Skeletal muscle tissue (tissue), 4 donors: ENCODE data around the gene PKIB. TPM values are rescaled to one million over a fixed set of nuclear protein-coding genes. Genes with fewer than 3 reads are reported as not detected.
"Not testable (repeated sequence)": the region's sequence is repeated elsewhere in the genome, so short reads cannot be mapped to it uniquely, and the experiment has no call there.

Experiments
- H3K27ac ChIP-seq: one replicate; pipeline ENCODE4 v1.7.0; 2013; ENCODE audit warnings: mild to moderate bottlenecking, low read depth, low read length, inconsistent platforms
- H3K27me3 ChIP-seq, 3 donors: one replicate each; pipeline ENCODE4 v1.7.0; 2013; ENCODE audit warnings: low read length in 3 of 3; ENCODE audit not compliant: control insufficient read depth in 3 of 3, insufficient read depth in 3 of 3
- H3K36me3 ChIP-seq, 3 donors: one replicate each; pipeline ENCODE4 v1.7.0; 2013; ENCODE audit warnings: low read length in 3 of 3; ENCODE audit not compliant: control insufficient read depth in 3 of 3, insufficient read depth in 3 of 3
- H3K4me1 ChIP-seq, 3 donors: one replicate each; pipeline ENCODE4 v1.7.0; 2013; ENCODE audit warnings: low read length in 3 of 3, mild to moderate bottlenecking in 3 of 3; ENCODE audit not compliant: control insufficient read depth in 3 of 3, insufficient read depth in 3 of 3
- H3K4me3 ChIP-seq, 3 donors: one replicate each; pipeline ENCODE4 v1.7.0; 2013; ENCODE audit warnings: low read length in 3 of 3
- H3K9ac ChIP-seq, 3 donors: one replicate each; pipeline ENCODE4 v1.7.0; 2013; ENCODE audit warnings: low read length in 3 of 3, mild to moderate bottlenecking in 3 of 3, moderate library complexity in 2 of 3, low read depth in 1 of 3
- H3K9me3 ChIP-seq, 3 donors: one replicate each; pipeline ENCODE4 v1.7.0; 2013; ENCODE audit warnings: low read length in 3 of 3; ENCODE audit not compliant: control insufficient read depth in 3 of 3
- total RNA-seq: library from RNA; depleted of rRNA; stranded (reverse); fragments of >200 nt; gene quantifications from one replicate; pipeline ENCODE4 v1.2.3, GENCODE V29; 2014
- donor health status: Osteomylitis.

Gene PKIB
- total RNA-seq, 1 donor from 2014 or later, result not detected

- no peak overlapping the region for H3K4me3 ChIP-seq
- H3K27ac ChIP-seq, result no peak overlapping the region
- no peaks in the 10 kb centered on the region for H3K36me3 ChIP-seq
- H3K9me3 ChIP-seq, result no peaks in the 10 kb centered on the region
- H3K9ac ChIP-seq, result no peak overlapping the region
- no peaks in the 10 kb centered on the region for H3K4me1 ChIP-seq
- H3K27me3 ChIP-seq, result no peaks in the 10 kb centered on the region
Measured at GRCh38 chr6:122641819-122642218, 31.6 kb downstream of the PKIB start.

- not testable (repeated sequence) for H3K27me3 ChIP-seq, H3K4me3 ChIP-seq, H3K4me1 ChIP-seq, H3K27ac ChIP-seq, H3K36me3 ChIP-seq, H3K9ac ChIP-seq, H3K9me3 ChIP-seq
Measured at GRCh38 chr6:122642604-122643003, 32.4 kb downstream of the PKIB start.

GRCh38 chr6:122645256-122645655, 35.1 kb downstream of the PKIB start:
- no peak overlapping the region for H3K9ac ChIP-seq
- H3K4me3 ChIP-seq, result no peak overlapping the region
- H3K36me3 ChIP-seq, result no peaks in the 10 kb centered on the region
- no peaks in the 10 kb centered on the region for H3K27me3 ChIP-seq
- no peaks in the 10 kb centered on the region for H3K4me1 ChIP-seq
- H3K9me3 ChIP-seq, result no peaks in the 10 kb centered on the region
- H3K27ac ChIP-seq, result no peak overlapping the region

- no peaks in the 10 kb centered on the region for H3K36me3 ChIP-seq
- H3K27ac ChIP-seq, result no peak overlapping the region
- no peak overlapping the region for H3K9ac ChIP-seq
- no peak overlapping the region for H3K4me3 ChIP-seq
- H3K27me3 ChIP-seq, result no peaks in the 10 kb centered on the region
- H3K4me1 ChIP-seq, result no peaks in the 10 kb centered on the region
- H3K9me3 ChIP-seq, result no peaks in the 10 kb centered on the region
Measured at GRCh38 chr6:122647765-122648164, 37.6 kb downstream of the PKIB start.

GRCh38 chr6:122648726-122649125, 38.5 kb downstream of the PKIB start:
- no peaks in the 10 kb centered on the region for H3K36me3 ChIP-seq
- H3K4me1 ChIP-seq, result no peaks in the 10 kb centered on the region
- no peak overlapping the region for H3K27ac ChIP-seq
- H3K9ac ChIP-seq, result no peak overlapping the region
- H3K27me3 ChIP-seq, result no peaks in the 10 kb centered on the region
- no peaks in the 10 kb centered on the region for H3K9me3 ChIP-seq
- H3K4me3 ChIP-seq, result no peak overlapping the region

- H3K9me3 ChIP-seq, result no peaks in the 10 kb centered on the region
- no peaks in the 10 kb centered on the region for H3K27me3 ChIP-seq
- H3K27ac ChIP-seq, result no peak overlapping the region
- H3K9ac ChIP-seq, result no peak overlapping the region
- no peak overlapping the region for H3K4me3 ChIP-seq
- H3K4me1 ChIP-seq, result no peaks in the 10 kb centered on the region
- no peaks in the 10 kb centered on the region for H3K36me3 ChIP-seq
Measured at GRCh38 chr6:122649701-122650100, 39.5 kb downstream of the PKIB start.

- H3K36me3 ChIP-seq, result no peaks in the 10 kb centered on the region
- H3K9me3 ChIP-seq, result no peaks in the 10 kb centered on the region
- H3K27me3 ChIP-seq, result no peaks in the 10 kb centered on the region
- H3K4me1 ChIP-seq, result no peaks in the 10 kb centered on the region
- H3K27ac ChIP-seq, result no peak overlapping the region
- H3K4me3 ChIP-seq, result no peak overlapping the region
- H3K9ac ChIP-seq, result no peak overlapping the region
Measured at GRCh38 chr6:122650403-122650802, 40.2 kb downstream of the PKIB start.

- Histone ChIP-seq H3K36me3 (no peaks in the 10 kb centered on the region), H3K4me1 (no peaks in the 10 kb centered on the region), H3K9me3 (no peaks in the 10 kb centered on the region), H3K4me3 (no peak overlapping the region), H3K27me3 (no peaks in the 10 kb centered on the region), H3K9ac (no peak overlapping the region), H3K27ac (no peak overlapping the region)
Measured at GRCh38 chr6:122651031-122651430, 40.8 kb downstream of the PKIB start.

- no peak overlapping the region for H3K27ac ChIP-seq
Measured at GRCh38 chr6:122651604-122652003, 41.4 kb downstream of the PKIB start.

GRCh38 chr6:122652431-122652830, 42.2 kb downstream of the PKIB start:
- Histone ChIP-seq H3K9me3 (no peaks in the 10 kb centered on the region), H3K9ac (no peak overlapping the region), H3K27me3 (no peaks in the 10 kb centered on the region), H3K36me3 (no peaks in the 10 kb centered on the region), H3K4me3 (no peak overlapping the region), H3K4me1 (no peaks in the 10 kb centered on the region), H3K27ac (no peak overlapping the region)

More at GRCh38 chr6:122651604-122652003, 41.4 kb downstream of the PKIB start:
- Histone ChIP-seq H3K27me3 (no peaks in the 10 kb centered on the region), H3K4me1 (no peaks in the 10 kb centered on the region), H3K4me3 (no peak overlapping the region), H3K36me3 (no peaks in the 10 kb centered on the region), H3K9me3 (no peaks in the 10 kb centered on the region), H3K9ac (no peak overlapping the region)

- H3K27ac ChIP-seq, result no peak overlapping the region
- no peaks in the 10 kb centered on the region for H3K27me3 ChIP-seq
- H3K4me3 ChIP-seq, result no peak overlapping the region
- no peaks in the 10 kb centered on the region for H3K36me3 ChIP-seq
- no peak overlapping the region for H3K9ac ChIP-seq
- H3K9me3 ChIP-seq, result no peaks in the 10 kb centered on the region
- H3K4me1 ChIP-seq, result no peaks in the 10 kb centered on the region
Measured at GRCh38 chr6:122653094-122653493, 42.9 kb downstream of the PKIB start.
